ENCODE measurements around the gene NCKAP5L.

- TF ChIP-seq RFX5 (IDR thresholded peaks at IDR 0.05) (no peak), CTCF (IDR thresholded peaks at IDR 0.05) (no peak)
Measured at GRCh38 chr12:49809906-49810389, 18.3 kb downstream of the NCKAP5L start.

Measured in A549 (cell line).